Right lobe of liver (tissue), 6 donors: ENCODE data around the gene LETM1. TPM values are rescaled to one million over a fixed set of nuclear protein-coding genes. Genes with fewer than 3 reads are reported as not detected.
A peak's percentile ranks its signal among the peaks of the same experiment; 100 is the strongest.

Experiments
- ATAC-seq, 4 donors: fragments of 200-7000 bp; cut with Tn5 transposase; one replicate each; pipeline ENCODE4 v1.9.1; 2020; ENCODE audit warnings: mild to moderate bottlenecking in 4 of 4, moderate library complexity in 4 of 4
- DNase-seq, 3 donors: peaks; one replicate each; pipeline ENCODE4 v3.0.0-alpha.2; 2020
- H3K27ac ChIP-seq, 3 donors: fragments of 200-600 bp; one replicate each; pipeline ENCODE4 v1.8.0; 2022
- H3K27me3 ChIP-seq, 2 donors: fragments of 200-600 bp; one replicate each; pipeline ENCODE4 v1.8.0; 2022
- H3K36me3 ChIP-seq, 4 donors: fragments of 200-600 bp; sonication (generic) in 1 of 4; one replicate each; pipeline versions ENCODE4 v1.5.1 to v1.8.0; 2017 to 2022; ENCODE audit warnings: control low read depth in 1 of 4
- H3K4me1 ChIP-seq, 4 donors: fragments of 200-600 bp; sonication (generic) in 1 of 4; one replicate each; pipeline versions ENCODE4 v1.5.1 to v1.8.0; 2017 to 2022; ENCODE audit warnings: control low read depth in 1 of 4
- H3K4me3 ChIP-seq, 3 donors: fragments of 200-600 bp; one replicate each; pipeline ENCODE4 v1.8.0; 2022
- H3K9me3 ChIP-seq, 4 donors: fragments of 200-600 bp; sonication (generic) in 1 of 4; one replicate each; pipeline versions ENCODE4 v1.5.1 to v1.8.0; 2017 to 2022; ENCODE audit warnings: control low read depth in 1 of 4
- CTCF ChIP-seq, 4 donors: fragments of 200-600 bp in 3 of 4; fragments of 450-650 bp in 1 of 4; IDR thresholded peaks; one replicate each; pipeline versions ENCODE4 v1.5.1 to v1.8.0; 2016 to 2022; ENCODE audit warnings: antibody characterized with exemption in 4 of 4, mild to moderate bottlenecking in 2 of 4
- POLR2A ChIP-seq: fragments of 450-650 bp; IDR thresholded peaks from one replicate; pipeline ENCODE4 v1.6.1; 2017; ENCODE audit warnings: antibody characterized with exemption, mild to moderate bottlenecking
- WGBS: methylation state at CpG from one replicate; pipeline ENCODE4 v1.1.6; 2018; ENCODE audit warnings: low coverage, low lambda C conversion rate; ENCODE audit not compliant: insufficient coverage; ENCODE audit errors: missing lambda C conversion rate; 5-methylcytosine and 5-hydroxymethylcytosine counted together
- intact Hi-C, 2 donors: fragments of 100-400 bp; cut with DNase I; formaldehyde crosslinking; loops; one replicate each; pipeline versions ENCODE4 v1.11.2 to v1.14.1; 2022
- total RNA-seq, 6 experiments: library from RNA; depleted of rRNA in 2 of 6; stranded (reverse); fragments of >200 nt in 2 of 6; fragmentation: NEBNext Ultra II Directional in 3 of 6; extraction: Animal tissue kit (Norgen Biotek cat#: 25700) in 3 of 6; gene quantifications; one replicate each; pipeline versions ENCODE4 v1.1.0 to v1.2.4, GENCODE V29; 2016 to 2023
- donor health status: DM: no; HTN: yes; CAD: no.
- donor health status: DM: no; HTN: no; CAD: no.
- donor health status: DM: no; HTN: no; CAD: no.
- donor health status: DM: no; HTN: yes; CAD: no.
- donor health status: DM: no; HTN: yes; CAD: no.

LETM1 gene
- total RNA-seq, 6 experiments from 2014 or later: 18.1 to 31.0 (median 25.6) TPM

- DNase-seq (no peak), ATAC-seq (no peak)
- 89% methylated on average over 5 of the region's 21 CpGs for WGBS
- H3K9me3 ChIP-seq: no peaks in the 10 kb centered on the region
- intact Hi-C loops: no loop called here
- H3K27me3 ChIP-seq: no peaks in the 10 kb centered on the region
- no peaks in the 10 kb centered on the region for H3K4me1 ChIP-seq
- TF ChIP-seq POLR2A (no peak), CTCF (IDR thresholded peaks at IDR 0.05) (no peak)
- no peak overlapping the region for H3K4me3 ChIP-seq
- peaks cover 0 to 79% (median 20%) of the 10 kb centered on the region in 4 donors for H3K36me3 ChIP-seq
- no peak overlapping the region for H3K27ac ChIP-seq
These were observed 21.7 kb downstream of the LETM1 start for GRCh38 chr4:1834047-1834775.

GRCh38 chr4:1833307-1834046 is 22.5 kb downstream of the LETM1 start:
- no peak for DNase-seq
- no CpG with 5 or more reads among the region's 14 CpGs for WGBS
- ATAC-seq: peak in 1 of 4 donors; percentile 21

GRCh38 chr4:1832690-1833089 is 23.3 kb downstream of the LETM1 start:
- Histone ChIP-seq H3K36me3 (peaks cover 0 to 64% (median 17%) of the 10 kb centered on the region in 4 donors), H3K4me1 (no peaks in the 10 kb centered on the region), H3K4me3 (no peak overlapping the region), H3K9me3 (no peaks in the 10 kb centered on the region), H3K27me3 (no peaks in the 10 kb centered on the region), H3K27ac (no peak overlapping the region)
- no peak for ATAC-seq
- intact Hi-C loops: no loop called here
- no peak for TF ChIP-seq POLR2A
- no peak for TF ChIP-seq CTCF (IDR thresholded peaks at IDR 0.05)
- no CpG with 5 or more reads among the region's 18 CpGs for WGBS
- DNase-seq: no peak

More at GRCh38 chr4:1833307-1834046, 22.5 kb downstream of the LETM1 start:
- no peaks in the 10 kb centered on the region for H3K27me3 ChIP-seq
- intact Hi-C loops: no loop called here
- no peaks in the 10 kb centered on the region for H3K9me3 ChIP-seq
- no peak for TF ChIP-seq CTCF (IDR thresholded peaks at IDR 0.05)
- no peak for TF ChIP-seq POLR2A
- H3K27ac ChIP-seq: no peak overlapping the region
- no peak overlapping the region for H3K4me3 ChIP-seq
- H3K36me3 ChIP-seq: peaks cover 0 to 72% (median 18%) of the 10 kb centered on the region in 4 donors
- no peaks in the 10 kb centered on the region for H3K4me1 ChIP-seq

GRCh38 chr4:1831331-1831730 is 24.6 kb downstream of the LETM1 start:
- no peak overlapping the region for H3K27ac ChIP-seq
- peaks cover 0 to 55% (median 16%) of the 10 kb centered on the region in 4 donors for H3K36me3 ChIP-seq
- H3K27me3 ChIP-seq: no peaks in the 10 kb centered on the region
- 100% methylated on average over 2 of the region's 8 CpGs for WGBS
- H3K4me1 ChIP-seq: no peaks in the 10 kb centered on the region
- H3K4me3 ChIP-seq: no peak overlapping the region
- TF ChIP-seq CTCF (IDR thresholded peaks at IDR 0.05) (no peak), POLR2A (no peak)
- intact Hi-C loops: no loop called here
- no peak for DNase-seq
- no peak for ATAC-seq
- H3K9me3 ChIP-seq: no peaks in the 10 kb centered on the region
